ENCODE results near the gene STK33.

The STK33 gene

GRCh38 chr11:8596504-8597046 is 2.5 kb upstream of the STK33 start:
- Mint-ChIP-seq H3K27me3 (peaks cover 71% of the 10 kb centered on the region), H3K27ac (ENCODE audit: low read depth) (no peak overlapping the region), H3K4me1 (no peaks in the 10 kb centered on the region), H3K9me3 (no peaks in the 10 kb centered on the region), H3K36me3 (ENCODE audit: insufficient read depth) (no peaks in the 10 kb centered on the region), H3K4me3 (no peak overlapping the region)
- ATAC-seq (replicated peaks; ENCODE audit: extremely low read depth, poor library complexity, severe bottlenecking): no peak
- DNase-seq (ENCODE audit: low spot score in 2 of 2): no peak

- ATAC-seq (replicated peaks; ENCODE audit: extremely low read depth, poor library complexity, severe bottlenecking) (no peak), DNase-seq (ENCODE audit: low spot score in 2 of 2) (no peak)
- Mint-ChIP-seq H3K27ac (ENCODE audit: low read depth) (no peak overlapping the region), H3K4me1 (no peaks in the 10 kb centered on the region), H3K27me3 (peaks cover 80% of the 10 kb centered on the region), H3K36me3 (ENCODE audit: insufficient read depth) (no peaks in the 10 kb centered on the region), H3K9me3 (no peaks in the 10 kb centered on the region), H3K4me3 (peak overlapping the region; percentile 69)
Measured at GRCh38 chr11:8593455-8593854, 573 bp downstream of the STK33 start.

- DNase-seq (ENCODE audit: low spot score in 2 of 2) (no peak), ATAC-seq (replicated peaks; ENCODE audit: extremely low read depth, poor library complexity, severe bottlenecking) (no peak)
- H3K27me3 Mint-ChIP-seq: peaks cover 55% of the 10 kb centered on the region
- no peaks in the 10 kb centered on the region for H3K4me1 Mint-ChIP-seq
- H3K9me3 Mint-ChIP-seq: no peaks in the 10 kb centered on the region
- H3K27ac Mint-ChIP-seq (ENCODE audit: low read depth): no peak overlapping the region
- no peaks in the 10 kb centered on the region for H3K36me3 Mint-ChIP-seq (ENCODE audit: insufficient read depth)
- H3K4me3 Mint-ChIP-seq: no peak overlapping the region
Measured at GRCh38 chr11:8587915-8588314, 6.1 kb downstream of the STK33 start.

GRCh38 chr11:8586805-8587204 is 7.2 kb downstream of the STK33 start:
- ATAC-seq (replicated peaks; ENCODE audit: extremely low read depth, poor library complexity, severe bottlenecking) (no peak), DNase-seq (ENCODE audit: low spot score in 2 of 2) (no peak)
- Mint-ChIP-seq H3K4me1 (no peaks in the 10 kb centered on the region), H3K27ac (ENCODE audit: low read depth) (no peak overlapping the region), H3K4me3 (no peak overlapping the region), H3K27me3 (peaks cover 46% of the 10 kb centered on the region), H3K36me3 (ENCODE audit: insufficient read depth) (no peaks in the 10 kb centered on the region), H3K9me3 (no peaks in the 10 kb centered on the region)

- no peaks in the 10 kb centered on the region for H3K4me1 Mint-ChIP-seq
- H3K4me3 Mint-ChIP-seq: no peak overlapping the region
- H3K27me3 Mint-ChIP-seq: peaks cover 43% of the 10 kb centered on the region
- H3K27ac Mint-ChIP-seq (ENCODE audit: low read depth): no peak overlapping the region
- no peaks in the 10 kb centered on the region for H3K36me3 Mint-ChIP-seq (ENCODE audit: insufficient read depth)
- H3K9me3 Mint-ChIP-seq: no peaks in the 10 kb centered on the region
- ATAC-seq (replicated peaks; ENCODE audit: extremely low read depth, poor library complexity, severe bottlenecking) (no peak), DNase-seq (ENCODE audit: low spot score in 2 of 2) (no peak)
Measured at GRCh38 chr11:8586184-8586583, 7.8 kb downstream of the STK33 start.

GRCh38 chr11:8584511-8584910 is 9.5 kb downstream of the STK33 start:
- Mint-ChIP-seq H3K4me1 (no peaks in the 10 kb centered on the region), H3K27ac (ENCODE audit: low read depth) (no peak overlapping the region), H3K36me3 (ENCODE audit: insufficient read depth) (no peaks in the 10 kb centered on the region), H3K27me3 (peaks cover 53% of the 10 kb centered on the region), H3K4me3 (no peak overlapping the region), H3K9me3 (peaks cover 5% of the 10 kb centered on the region)
- DNase-seq (ENCODE audit: low spot score in 2 of 2): no peak
- ATAC-seq (replicated peaks; ENCODE audit: extremely low read depth, poor library complexity, severe bottlenecking): no peak

GRCh38 chr11:8584082-8584481 is 9.9 kb downstream of the STK33 start:
- Mint-ChIP-seq H3K36me3 (ENCODE audit: insufficient read depth) (no peaks in the 10 kb centered on the region), H3K4me1 (no peaks in the 10 kb centered on the region), H3K4me3 (no peak overlapping the region), H3K27ac (ENCODE audit: low read depth) (no peak overlapping the region), H3K27me3 (peaks cover 52% of the 10 kb centered on the region), H3K9me3 (peaks cover 5% of the 10 kb centered on the region)
- ATAC-seq (replicated peaks; ENCODE audit: extremely low read depth, poor library complexity, severe bottlenecking) (no peak), DNase-seq (ENCODE audit: low spot score in 2 of 2) (no peak)

- Mint-ChIP-seq H3K36me3 (ENCODE audit: insufficient read depth) (no peaks in the 10 kb centered on the region), H3K4me1 (no peaks in the 10 kb centered on the region), H3K27me3 (peaks cover 25% of the 10 kb centered on the region), H3K9me3 (peaks cover 5% of the 10 kb centered on the region), H3K4me3 (no peak overlapping the region), H3K27ac (ENCODE audit: low read depth) (no peak overlapping the region)
- no peak for ATAC-seq (replicated peaks; ENCODE audit: extremely low read depth, poor library complexity, severe bottlenecking)
- DNase-seq (ENCODE audit: low spot score in 2 of 2): no peak
Measured at GRCh38 chr11:8581300-8581699, 12.7 kb downstream of the STK33 start.

GRCh38 chr11:8577791-8578581 is 16.0 kb downstream of the STK33 start:
- Mint-ChIP-seq H3K4me3 (no peak overlapping the region), H3K27me3 (peaks cover 20% of the 10 kb centered on the region), H3K36me3 (ENCODE audit: insufficient read depth) (no peaks in the 10 kb centered on the region), H3K27ac (ENCODE audit: low read depth) (no peak overlapping the region), H3K9me3 (peaks cover 5% of the 10 kb centered on the region), H3K4me1 (no peaks in the 10 kb centered on the region)
- no peak for ATAC-seq (replicated peaks; ENCODE audit: extremely low read depth, poor library complexity, severe bottlenecking)
- DNase-seq (ENCODE audit: low spot score in 2 of 2): no peak

GRCh38 chr11:8574798-8575197 is 19.2 kb downstream of the STK33 start:
- no peak overlapping the region for H3K27ac Mint-ChIP-seq (ENCODE audit: low read depth)

GRCh38 chr11:8573777-8574176 is 20.3 kb downstream of the STK33 start:
- Mint-ChIP-seq H3K27me3 (no peaks in the 10 kb centered on the region), H3K4me1 (no peaks in the 10 kb centered on the region), H3K4me3 (no peak overlapping the region), H3K9me3 (no peaks in the 10 kb centered on the region), H3K27ac (ENCODE audit: low read depth) (no peak overlapping the region), H3K36me3 (ENCODE audit: insufficient read depth) (peaks cover 4% of the 10 kb centered on the region)
- no peak for ATAC-seq (replicated peaks; ENCODE audit: extremely low read depth, poor library complexity, severe bottlenecking)
- DNase-seq (ENCODE audit: low spot score in 2 of 2): no peak

More at GRCh38 chr11:8574798-8575197, 19.2 kb downstream of the STK33 start:
- ATAC-seq (replicated peaks; ENCODE audit: extremely low read depth, poor library complexity, severe bottlenecking) (no peak), DNase-seq (ENCODE audit: low spot score in 2 of 2) (no peak)
- peaks cover 4% of the 10 kb centered on the region for H3K27me3 Mint-ChIP-seq
- H3K4me1 Mint-ChIP-seq: no peaks in the 10 kb centered on the region
- peaks cover 4% of the 10 kb centered on the region for H3K36me3 Mint-ChIP-seq (ENCODE audit: insufficient read depth)
- no peak overlapping the region for H3K4me3 Mint-ChIP-seq
- H3K9me3 Mint-ChIP-seq: peaks cover 2% of the 10 kb centered on the region

- DNase-seq (ENCODE audit: low spot score in 2 of 2) (no peak), ATAC-seq (replicated peaks; ENCODE audit: extremely low read depth, poor library complexity, severe bottlenecking) (no peak)
- H3K27ac Mint-ChIP-seq (ENCODE audit: low read depth): no peak overlapping the region
- H3K36me3 Mint-ChIP-seq (ENCODE audit: insufficient read depth): peaks cover 4% of the 10 kb centered on the region
- H3K27me3 Mint-ChIP-seq: peaks cover 36% of the 10 kb centered on the region
- H3K4me3 Mint-ChIP-seq: no peak overlapping the region
- no peaks in the 10 kb centered on the region for H3K9me3 Mint-ChIP-seq
- H3K4me1 Mint-ChIP-seq: no peaks in the 10 kb centered on the region
Measured at GRCh38 chr11:8567602-8568198, 26.3 kb downstream of the STK33 start.

GRCh38 chr11:8566613-8567210 is 27.3 kb downstream of the STK33 start:
- no peak overlapping the region for H3K27ac Mint-ChIP-seq (ENCODE audit: low read depth)
- DNase-seq (ENCODE audit: low spot score in 2 of 2) (no peak), ATAC-seq (replicated peaks; ENCODE audit: extremely low read depth, poor library complexity, severe bottlenecking) (no peak)
- no peaks in the 10 kb centered on the region for H3K9me3 Mint-ChIP-seq
- H3K4me1 Mint-ChIP-seq: no peaks in the 10 kb centered on the region
- no peak overlapping the region for H3K4me3 Mint-ChIP-seq
- peaks cover 4% of the 10 kb centered on the region for H3K36me3 Mint-ChIP-seq (ENCODE audit: insufficient read depth)
- H3K27me3 Mint-ChIP-seq: peaks cover 46% of the 10 kb centered on the region
